Activated T-cell treated with anti-CD3 and anti-CD28 coated beads, Interleukin-2, amount 50 U/mL, for 24 hours (primary cell): Measurements from ENCODE around the gene CASP9.

Experiments used
- DNase-seq: peaks from one replicate; pipeline ENCODE4 v3.0.0-alpha.2; 2020
- H3K27ac Mint-ChIP-seq: 2 replicates; pipeline ENCODE4 v1.8.0; 2020; ENCODE audit warnings: mild to moderate bottlenecking, mixed read lengths
- H3K27me3 Mint-ChIP-seq: 2 replicates; pipeline ENCODE4 v1.8.0; 2020; ENCODE audit warnings: mixed read lengths
- H3K36me3 Mint-ChIP-seq: 2 replicates; pipeline ENCODE4 v1.8.0; 2020; ENCODE audit warnings: low read depth, mixed read lengths
- H3K4me1 Mint-ChIP-seq: 2 replicates; pipeline ENCODE4 v1.8.0; 2020; ENCODE audit warnings: low read depth, mixed read lengths
- H3K4me3 Mint-ChIP-seq: 2 replicates; pipeline ENCODE4 v1.8.0; 2020; ENCODE audit warnings: mild to moderate bottlenecking, moderate library complexity, mixed read lengths
- H3K9me3 Mint-ChIP-seq: 2 replicates; pipeline ENCODE4 v1.8.0; 2020; ENCODE audit warnings: mixed read lengths

Gene CASP9

DNA sequence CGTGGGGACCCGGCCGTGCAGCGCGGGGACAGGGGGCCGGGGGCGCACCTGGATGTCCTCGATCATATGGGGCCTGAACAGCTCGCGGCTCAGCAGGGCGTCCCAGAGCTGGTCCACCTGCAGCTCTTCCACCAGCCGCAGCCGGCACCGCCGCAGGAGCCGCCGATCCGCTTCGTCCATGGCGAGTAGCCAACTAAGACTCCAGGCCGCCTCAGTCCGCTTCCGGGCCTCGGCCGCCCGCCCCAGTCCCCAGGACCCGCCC lies at the start of gene CASP9:
CASP9 (minus strand) TSS at position 195 of the 262 bp plus-strand sequence; CDS start at position 180, 15 bp downstream.
- H3K36me3 Mint-ChIP-seq: peaks cover 4% of the 10 kb centered on the region
- H3K27ac Mint-ChIP-seq: peak within 1 kb of the TSS; percentile 100
- peaks cover 53% of the 10 kb centered on the region for H3K4me1 Mint-ChIP-seq
- H3K9me3 Mint-ChIP-seq: no peaks in the 10 kb centered on the region
- peak within 1 kb of the TSS; percentile 91 for H3K4me3 Mint-ChIP-seq
- no peaks in the 10 kb centered on the region for H3K27me3 Mint-ChIP-seq
- no peak for DNase-seq

- no peaks in the 10 kb centered on the region for H3K27me3 Mint-ChIP-seq
- no peak for DNase-seq
- H3K9me3 Mint-ChIP-seq: no peaks in the 10 kb centered on the region
- H3K36me3 Mint-ChIP-seq: peaks cover 81% of the 10 kb centered on the region
- H3K4me1 Mint-ChIP-seq: peaks cover 12% of the 10 kb centered on the region
- no peak overlapping the region for H3K4me3 Mint-ChIP-seq
- peak overlapping the region; percentile 0 for H3K27ac Mint-ChIP-seq
These were observed 49.5 kb upstream of the CASP9 start for GRCh38 chr1:15573477-15573876.

DNA sequence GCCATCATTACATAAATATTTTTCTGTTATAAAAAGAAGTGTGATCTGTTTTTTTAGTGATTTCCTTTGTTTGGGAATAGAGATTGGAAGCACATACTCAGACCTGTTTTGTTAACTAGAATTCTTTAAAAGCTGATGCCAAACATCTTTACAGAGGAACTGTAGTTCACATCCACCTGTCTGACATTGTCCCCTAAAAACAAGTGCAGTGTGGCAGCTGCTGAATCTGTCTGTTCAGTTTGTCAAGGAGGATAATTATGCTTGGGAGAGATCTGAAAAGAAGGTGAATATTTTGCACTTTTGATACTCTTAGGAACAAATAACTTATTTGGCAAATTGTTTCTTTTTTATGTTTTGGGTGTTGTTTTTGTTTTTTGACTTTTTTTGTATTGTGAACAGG lies 47.3 kb upstream of the CASP9 start:
- Mint-ChIP-seq H3K4me1 (no peaks in the 10 kb centered on the region), H3K4me3 (no peak overlapping the region), H3K27ac (peak overlapping the region; percentile 67), H3K36me3 (peaks cover 84% of the 10 kb centered on the region), H3K9me3 (no peaks in the 10 kb centered on the region), H3K27me3 (no peaks in the 10 kb centered on the region)
- no peak for DNase-seq

GRCh38 chr1:15570861-15571260 lies 46.8 kb upstream of the CASP9 start:
- DNase-seq: no peak
- Mint-ChIP-seq H3K4me1 (no peaks in the 10 kb centered on the region), H3K9me3 (no peaks in the 10 kb centered on the region), H3K4me3 (no peak overlapping the region), H3K36me3 (peaks cover 87% of the 10 kb centered on the region), H3K27ac (no peak overlapping the region), H3K27me3 (no peaks in the 10 kb centered on the region)

DNA sequence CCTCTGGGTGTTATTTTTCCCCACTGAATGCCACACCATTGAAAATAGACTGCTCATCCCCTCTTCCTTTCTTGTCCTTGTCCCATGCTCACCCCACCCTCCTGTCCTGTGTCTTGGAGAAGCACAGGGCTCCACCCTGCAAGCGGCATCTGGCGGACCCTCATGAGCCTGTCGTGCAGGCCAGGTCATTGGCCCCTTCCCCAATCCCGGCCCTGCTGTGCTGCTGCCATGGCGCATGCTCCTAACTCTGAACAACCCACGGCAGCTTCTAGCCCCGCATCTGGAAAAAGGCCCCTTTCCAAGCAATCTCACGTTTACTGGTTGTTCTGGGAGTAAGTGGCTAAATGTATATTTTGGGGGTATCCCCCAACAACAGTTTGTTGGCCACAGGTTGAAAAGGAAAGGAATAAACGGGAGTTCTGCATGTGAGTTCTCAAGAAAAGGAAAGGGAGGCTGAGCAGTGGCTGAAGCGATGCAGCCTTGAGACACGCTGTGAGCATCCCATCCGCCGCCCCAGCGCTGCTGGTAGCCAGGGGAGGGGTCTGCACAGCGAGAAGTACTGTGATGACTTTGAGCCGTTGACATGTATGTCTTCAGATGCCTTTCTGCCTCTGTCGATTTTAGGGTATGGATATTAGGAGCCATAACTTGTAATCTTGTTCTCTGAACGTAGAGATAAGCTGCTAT lies 44.5 kb upstream of the CASP9 start:
- Mint-ChIP-seq H3K4me3 (no peak overlapping the region), H3K36me3 (peaks cover 89% of the 10 kb centered on the region), H3K27me3 (no peaks in the 10 kb centered on the region), H3K27ac (no peak overlapping the region), H3K4me1 (no peaks in the 10 kb centered on the region), H3K9me3 (no peaks in the 10 kb centered on the region)
- DNase-seq: no peak

- DNase-seq: no peak
- H3K27me3 Mint-ChIP-seq: no peaks in the 10 kb centered on the region
- no peak overlapping the region for H3K4me3 Mint-ChIP-seq
- H3K36me3 Mint-ChIP-seq: peaks cover 57% of the 10 kb centered on the region
- H3K4me1 Mint-ChIP-seq: no peaks in the 10 kb centered on the region
- H3K9me3 Mint-ChIP-seq: no peaks in the 10 kb centered on the region
- H3K27ac Mint-ChIP-seq: no peak overlapping the region
These were observed 35.3 kb upstream of the CASP9 start for GRCh38 chr1:15559189-15559810.

DNA sequence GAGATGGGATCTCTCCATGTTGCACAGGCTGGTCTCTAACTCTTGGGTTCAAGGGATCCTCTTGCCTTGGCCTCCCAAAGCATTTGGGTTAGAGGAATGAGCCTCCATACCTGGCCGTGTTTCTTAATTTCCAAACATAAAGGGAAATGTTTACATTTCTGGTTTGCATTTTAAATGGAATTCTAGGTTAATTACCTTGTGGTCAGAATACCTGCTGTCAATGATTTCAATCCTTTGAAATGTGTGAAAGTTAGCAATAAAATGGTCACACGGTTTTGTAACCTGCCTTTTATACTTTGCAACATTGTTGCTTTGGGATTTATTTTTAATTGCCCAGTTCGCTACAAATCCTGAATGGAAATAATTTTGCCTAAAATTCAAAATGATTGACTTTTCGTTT lies 34.5 kb upstream of the CASP9 start:
- H3K9me3 Mint-ChIP-seq: no peaks in the 10 kb centered on the region
- DNase-seq: no peak
- no peaks in the 10 kb centered on the region for H3K27me3 Mint-ChIP-seq
- no peak overlapping the region for H3K27ac Mint-ChIP-seq
- no peak overlapping the region for H3K4me3 Mint-ChIP-seq
- H3K36me3 Mint-ChIP-seq: peaks cover 51% of the 10 kb centered on the region
- H3K4me1 Mint-ChIP-seq: no peaks in the 10 kb centered on the region

- no peak overlapping the region for H3K27ac Mint-ChIP-seq
- H3K27me3 Mint-ChIP-seq: no peaks in the 10 kb centered on the region
- no peaks in the 10 kb centered on the region for H3K9me3 Mint-ChIP-seq
- no peak for DNase-seq
- H3K4me3 Mint-ChIP-seq: no peak overlapping the region
- no peaks in the 10 kb centered on the region for H3K4me1 Mint-ChIP-seq
- peaks cover 45% of the 10 kb centered on the region for H3K36me3 Mint-ChIP-seq
These were observed 33.6 kb upstream of the CASP9 start for GRCh38 chr1:15557594-15557993.

DNA sequence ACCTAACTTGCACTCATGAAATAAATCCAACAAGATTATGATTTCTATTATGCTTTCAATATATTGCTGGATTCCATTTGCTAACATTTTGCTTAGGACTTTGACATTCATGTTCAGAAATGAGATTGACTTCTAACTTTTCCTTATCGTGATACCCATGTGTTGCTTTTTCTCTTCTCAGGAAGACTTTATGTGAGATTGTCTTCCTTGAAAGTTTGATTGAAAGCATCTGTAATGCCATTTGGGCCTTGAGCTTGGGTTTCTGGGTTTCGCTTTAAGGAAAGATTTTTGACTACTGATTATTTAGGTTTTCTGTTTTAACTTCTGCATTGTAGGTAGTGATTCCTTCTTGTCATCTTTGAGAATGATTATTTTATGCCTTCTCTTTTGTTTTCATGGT lies 33.0 kb upstream of the CASP9 start:
- no peaks in the 10 kb centered on the region for H3K4me1 Mint-ChIP-seq
- H3K27me3 Mint-ChIP-seq: no peaks in the 10 kb centered on the region
- no peak for DNase-seq
- H3K4me3 Mint-ChIP-seq: no peak overlapping the region
- no peak overlapping the region for H3K27ac Mint-ChIP-seq
- no peaks in the 10 kb centered on the region for H3K9me3 Mint-ChIP-seq
- H3K36me3 Mint-ChIP-seq: peaks cover 39% of the 10 kb centered on the region

- Mint-ChIP-seq H3K4me3 (no peak overlapping the region), H3K27ac (no peak overlapping the region), H3K36me3 (peaks cover 53% of the 10 kb centered on the region), H3K27me3 (no peaks in the 10 kb centered on the region), H3K9me3 (no peaks in the 10 kb centered on the region), H3K4me1 (no peaks in the 10 kb centered on the region)
- DNase-seq: no peak
These were observed 26.6 kb upstream of the CASP9 start for GRCh38 chr1:15550573-15550972.

GRCh38 chr1:15546641-15547040 lies 22.6 kb upstream of the CASP9 start:
- DNase-seq: no peak
- H3K27ac Mint-ChIP-seq: no peak overlapping the region
- H3K36me3 Mint-ChIP-seq: peaks cover 89% of the 10 kb centered on the region
- no peak overlapping the region for H3K4me3 Mint-ChIP-seq
- no peaks in the 10 kb centered on the region for H3K27me3 Mint-ChIP-seq
- H3K4me1 Mint-ChIP-seq: no peaks in the 10 kb centered on the region
- no peaks in the 10 kb centered on the region for H3K9me3 Mint-ChIP-seq

- Mint-ChIP-seq H3K4me3 (no peak overlapping the region), H3K27me3 (no peaks in the 10 kb centered on the region), H3K27ac (peak overlapping the region; percentile 6), H3K9me3 (no peaks in the 10 kb centered on the region), H3K36me3 (peaks cover 86% of the 10 kb centered on the region), H3K4me1 (peaks cover 2% of the 10 kb centered on the region)
- no peak for DNase-seq
These were observed 19.9 kb upstream of the CASP9 start for GRCh38 chr1:15543589-15544568.

GRCh38 chr1:15543251-15543588 lies 19.2 kb upstream of the CASP9 start:
- Mint-ChIP-seq H3K27me3 (no peaks in the 10 kb centered on the region), H3K27ac (peak overlapping the region; percentile 6), H3K9me3 (no peaks in the 10 kb centered on the region), H3K4me3 (no peak overlapping the region), H3K36me3 (peaks cover 87% of the 10 kb centered on the region), H3K4me1 (peaks cover 4% of the 10 kb centered on the region)
- no peak for DNase-seq

GRCh38 chr1:15542388-15543250 lies 18.6 kb upstream of the CASP9 start:
- Mint-ChIP-seq H3K4me3 (no peak overlapping the region), H3K36me3 (peaks cover 87% of the 10 kb centered on the region), H3K4me1 (peaks cover 4% of the 10 kb centered on the region), H3K9me3 (no peaks in the 10 kb centered on the region), H3K27ac (no peak overlapping the region), H3K27me3 (no peaks in the 10 kb centered on the region)
- DNase-seq: no peak
